NCI-H2196 treated with DMSO at 0.1 percent for 48 hours (cell line): Measurements from ENCODE around the gene TMEM95.
A peak's percentile ranks its signal among the peaks of the same experiment; 100 is the strongest.

Source experiments
- DNase-seq: peaks from one replicate; lab custom pipeline; 2025; ENCODE audit not compliant: unreplicated experiment; lab: John Stamatoyannopoulos, UW

TMEM95 gene, protein sequence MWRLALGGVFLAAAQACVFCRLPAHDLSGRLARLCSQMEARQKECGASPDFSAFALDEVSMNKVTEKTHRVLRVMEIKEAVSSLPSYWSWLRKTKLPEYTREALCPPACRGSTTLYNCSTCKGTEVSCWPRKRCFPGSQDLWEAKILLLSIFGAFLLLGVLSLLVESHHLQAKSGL

DNA sequence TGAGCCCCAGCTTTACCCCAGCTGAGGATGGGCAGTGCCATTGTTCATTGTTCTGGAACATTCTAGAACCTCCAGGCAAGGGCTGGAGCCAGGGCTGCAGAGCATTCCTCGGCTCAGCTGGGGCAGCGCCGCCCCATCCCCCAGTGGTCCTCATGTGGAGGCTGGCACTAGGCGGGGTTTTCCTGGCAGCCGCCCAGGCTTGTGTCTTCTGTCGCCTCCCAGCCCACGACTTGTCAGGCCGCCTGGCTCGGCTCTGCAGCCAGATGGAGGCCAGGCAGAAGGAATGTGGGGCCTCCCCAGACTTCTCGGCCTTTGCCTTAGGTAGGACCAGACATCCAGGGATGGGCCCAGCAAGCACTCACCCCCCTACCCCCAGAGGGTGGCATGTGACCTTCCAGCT is at the start of gene TMEM95:
Gene TMEM95, plus strand, starts transcription at position 104 of the 400 bp plus-strand sequence. Its CDS starts 49 bp downstream, at position 153.
- no peak for DNase-seq

DNA sequence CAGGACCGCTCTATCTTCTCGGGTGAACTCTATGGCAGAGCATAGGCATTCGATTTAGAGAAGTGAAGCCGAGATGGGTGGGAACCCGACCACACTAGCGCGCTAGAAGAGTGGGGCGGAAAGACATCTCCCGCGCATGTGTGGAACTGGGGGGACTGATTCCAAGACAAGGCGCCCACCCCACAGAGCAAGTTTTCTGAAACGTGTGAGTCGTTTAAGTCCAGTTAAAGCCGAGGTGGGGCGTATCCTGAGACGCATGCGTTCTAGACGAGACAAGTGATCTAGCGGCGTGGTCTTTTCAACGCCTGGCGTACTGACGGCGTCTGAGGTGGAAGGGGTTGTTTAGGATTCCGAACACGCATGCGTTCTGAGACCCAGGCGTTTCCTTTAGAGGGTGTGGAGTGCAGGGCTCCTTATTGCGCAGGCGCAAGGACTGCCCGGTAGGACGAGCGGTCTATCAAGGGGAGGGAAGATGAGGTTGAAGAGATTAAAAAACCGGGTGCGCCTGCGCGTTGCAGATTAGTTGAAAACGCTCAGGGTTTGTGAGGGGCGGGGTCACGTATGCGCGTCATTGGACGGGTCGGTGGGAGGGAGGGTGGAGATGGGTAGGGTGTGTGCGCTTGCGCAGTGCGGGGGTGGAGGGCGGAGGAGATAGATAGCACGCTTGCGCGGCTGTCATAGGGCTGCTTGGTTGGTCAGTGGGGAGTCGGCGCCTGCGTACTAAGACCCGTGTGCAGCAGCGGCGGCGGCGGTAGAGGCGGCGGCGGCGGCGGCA is 47.9 kb upstream of the TMEM95 start, which contains the start of gene EIF5A:
Gene EIF5A, plus strand, starts transcription at position 718 of the 775 bp plus-strand sequence. CDS start 2,008 bp downstream, outside the sequence.
- DNase-seq, result peak; percentile 97

DNA sequence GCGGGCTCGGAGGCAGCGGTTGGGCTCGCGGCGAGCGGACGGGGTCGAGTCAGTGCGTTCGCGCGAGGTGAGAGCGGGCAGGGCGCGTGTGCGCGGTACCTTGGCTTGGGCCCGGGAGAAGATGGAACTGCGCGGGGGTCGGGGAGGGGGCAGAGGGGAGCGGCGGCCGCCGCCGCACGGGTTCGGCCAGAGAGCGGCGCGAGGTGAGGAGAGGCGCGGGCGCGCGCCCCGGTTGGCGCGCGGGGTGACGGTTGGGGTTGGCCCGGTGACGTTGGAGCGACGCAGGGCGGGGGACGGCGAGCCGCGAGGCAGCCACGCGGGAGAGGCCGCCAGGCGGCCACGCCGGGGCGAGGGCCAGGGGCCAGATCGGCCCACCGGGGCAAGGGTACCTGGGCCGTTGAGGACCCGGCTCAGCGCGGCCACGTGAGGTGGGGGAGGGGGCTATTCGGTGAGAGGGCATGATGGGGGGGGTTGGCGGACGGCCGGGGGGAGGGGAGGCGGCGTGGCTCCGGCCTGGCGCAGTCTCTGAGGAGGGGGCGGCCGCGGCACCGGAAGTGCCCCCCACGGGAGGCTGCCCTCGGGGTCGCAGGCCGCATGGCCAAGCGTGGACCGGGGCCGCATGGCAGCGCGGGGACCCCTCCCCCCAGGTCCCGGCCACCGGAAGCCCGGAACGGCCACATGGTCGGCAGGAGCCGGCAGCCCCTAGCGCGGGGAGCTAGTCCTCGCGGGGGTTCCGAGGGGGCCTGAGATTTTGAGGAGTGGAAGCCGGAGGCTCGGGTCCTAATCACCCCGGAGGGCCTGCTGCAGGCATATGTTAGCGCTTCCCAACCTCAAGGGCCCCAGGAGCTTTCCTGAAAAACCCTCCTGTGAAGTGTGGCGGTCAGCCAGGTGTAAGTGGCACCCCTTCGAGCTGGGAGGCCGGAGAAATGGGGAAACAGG is 47.0 kb upstream of the TMEM95 start:
- DNase-seq, result no peak

DNA sequence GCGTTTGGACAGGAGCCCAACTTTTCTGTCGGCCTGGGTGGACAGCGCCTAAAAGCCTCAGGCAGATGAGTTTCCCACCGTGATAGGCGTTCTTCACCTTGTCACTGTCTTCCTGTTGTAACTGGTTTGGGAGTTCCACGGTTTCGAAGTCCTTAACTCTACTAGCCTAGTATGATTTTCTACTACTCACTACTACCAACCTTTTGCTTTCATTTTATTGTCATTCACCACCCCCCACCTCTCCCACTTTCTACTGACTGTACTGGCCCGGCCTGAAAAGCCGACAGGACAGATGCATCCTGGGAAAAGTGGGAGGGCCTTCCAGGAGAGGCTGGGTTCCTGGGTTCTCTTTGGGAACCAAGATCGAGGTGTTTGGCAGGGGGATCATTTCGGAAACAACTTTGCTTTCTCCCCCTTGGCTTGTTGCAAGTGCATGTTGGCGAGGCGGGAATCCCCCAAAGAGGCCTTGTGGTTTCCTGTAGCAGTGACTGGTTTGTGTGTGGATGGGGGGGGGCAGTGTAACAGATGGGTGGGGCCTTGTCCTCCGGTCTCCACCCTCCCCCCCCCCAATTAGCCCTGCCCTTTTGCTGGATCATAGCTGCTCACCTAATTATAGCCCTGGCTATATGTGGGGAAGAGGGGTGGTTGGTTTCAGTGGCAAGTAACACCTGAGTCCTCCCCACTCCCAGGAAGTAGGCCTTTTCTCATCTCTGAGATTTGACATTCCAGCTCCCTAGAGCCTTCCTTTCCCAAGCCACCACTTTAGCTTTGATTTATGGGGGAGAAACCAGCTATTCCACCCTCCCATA is 46.1 kb upstream of the TMEM95 start:
- peak; percentile 42 for DNase-seq

DNA sequence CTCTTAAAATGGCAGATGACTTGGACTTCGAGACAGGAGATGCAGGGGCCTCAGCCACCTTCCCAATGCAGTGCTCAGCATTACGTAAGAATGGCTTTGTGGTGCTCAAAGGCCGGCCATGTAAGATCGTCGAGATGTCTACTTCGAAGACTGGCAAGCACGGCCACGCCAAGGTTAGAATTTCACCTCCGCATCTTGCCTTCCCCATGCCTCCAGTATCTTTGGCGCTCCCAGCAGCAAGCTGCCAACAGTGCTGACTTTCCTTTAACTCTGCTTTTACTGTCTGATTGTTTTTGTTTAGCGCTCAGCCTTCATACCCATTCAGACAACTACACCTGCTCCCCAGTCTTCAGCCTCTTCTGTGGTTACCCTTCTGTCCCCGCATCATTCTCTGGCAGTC is 45.3 kb upstream of the TMEM95 start:
- DNase-seq, result no peak

DNA sequence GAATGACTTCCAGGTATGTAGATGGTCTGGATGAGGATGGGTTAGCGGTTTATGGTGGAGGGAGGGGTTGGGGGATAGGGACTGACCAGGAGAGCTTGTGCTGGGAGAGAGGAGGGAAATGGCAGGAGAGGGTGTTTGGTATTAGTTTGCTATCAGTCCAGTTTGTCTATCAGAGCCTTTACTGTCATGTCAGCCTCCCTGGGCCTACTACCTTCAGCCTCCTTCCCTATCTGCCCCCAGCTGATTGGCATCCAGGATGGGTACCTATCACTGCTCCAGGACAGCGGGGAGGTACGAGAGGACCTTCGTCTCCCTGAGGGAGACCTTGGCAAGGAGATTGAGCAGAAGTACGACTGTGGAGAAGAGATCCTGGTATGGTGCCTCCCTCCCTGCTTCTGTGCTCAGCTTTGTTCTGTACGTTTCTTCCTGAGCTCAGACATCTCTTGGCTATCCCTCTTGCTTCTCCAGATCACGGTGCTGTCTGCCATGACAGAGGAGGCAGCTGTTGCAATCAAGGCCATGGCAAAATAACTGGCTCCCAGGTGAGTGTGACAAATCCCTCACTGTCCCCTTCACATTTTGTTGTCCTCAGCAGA is 43.7 kb upstream of the TMEM95 start:
- no peak for DNase-seq

DNA sequence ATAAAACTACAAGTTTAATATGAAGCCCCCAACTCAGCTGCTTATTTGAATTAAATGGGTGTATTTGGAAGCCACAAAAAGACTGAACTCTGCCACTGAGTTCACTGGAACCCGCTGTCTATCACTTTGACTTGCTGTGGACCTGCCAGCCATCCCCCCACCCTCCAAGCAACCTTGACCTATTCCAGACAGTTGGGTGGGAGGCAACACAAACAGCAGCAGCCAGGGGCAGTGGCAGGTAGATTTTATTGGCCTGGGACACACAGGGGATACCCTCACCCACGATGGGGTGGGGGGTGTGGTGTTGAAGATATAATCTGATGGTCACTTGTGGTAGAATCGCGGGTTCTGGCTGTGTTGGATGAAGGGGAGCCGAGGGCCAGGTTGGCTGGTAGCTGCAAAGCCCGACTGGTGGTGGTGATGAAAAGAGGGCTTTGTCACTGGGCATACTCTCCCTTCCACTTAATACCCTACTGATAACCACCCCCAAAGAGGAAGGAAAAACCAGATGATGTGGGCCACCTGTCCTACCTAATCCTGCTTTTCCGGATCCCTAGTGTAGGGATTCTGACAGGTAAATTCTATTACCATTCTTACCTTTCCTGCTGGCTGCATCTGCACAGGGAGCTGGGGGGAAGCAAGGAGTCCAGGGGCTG is 42.4 kb upstream of the TMEM95 start:
- no peak for DNase-seq

DNA sequence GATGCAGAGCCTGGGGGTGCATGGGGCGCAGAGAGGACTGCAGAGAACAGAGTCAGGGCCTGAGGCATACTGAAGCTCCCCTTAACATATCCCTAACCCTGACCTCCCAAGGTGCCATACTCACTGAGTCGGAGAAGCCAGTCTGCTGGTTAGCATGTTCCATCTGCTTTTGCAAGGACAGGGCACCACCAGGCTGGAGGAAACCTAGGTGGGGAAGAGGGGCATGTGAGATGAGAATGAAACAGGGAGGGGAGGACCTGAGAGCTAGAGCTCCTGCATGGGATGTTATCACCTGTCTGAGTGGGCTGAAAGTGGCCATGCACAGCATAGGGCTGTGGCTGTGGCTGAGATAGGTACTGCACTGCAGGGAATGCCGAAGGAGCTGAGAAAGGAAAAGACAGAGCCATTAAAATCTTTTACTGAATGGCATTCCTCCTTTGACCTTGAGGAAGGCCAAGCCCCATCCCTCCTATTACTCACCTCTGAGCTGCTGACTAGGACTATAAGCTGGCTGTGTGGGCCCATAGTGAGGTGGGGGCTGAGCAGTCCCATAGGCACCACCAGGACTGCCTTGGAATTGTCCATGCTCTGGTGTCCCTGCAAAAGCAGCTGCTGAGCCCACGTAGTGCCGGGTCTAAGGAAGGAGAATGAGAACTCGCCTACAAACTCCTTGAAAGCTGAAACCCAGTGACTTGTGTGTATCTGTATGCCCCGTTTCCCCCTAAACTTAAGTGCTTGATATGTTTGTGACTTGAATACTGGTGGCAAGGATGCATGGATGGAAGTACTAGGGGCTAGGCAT is 41.7 kb upstream of the TMEM95 start:
- DNase-seq, result no peak

- no peak for DNase-seq
Observed at GRCh38 chr17:7313890-7314718, 40.9 kb upstream of the TMEM95 start.

DNA sequence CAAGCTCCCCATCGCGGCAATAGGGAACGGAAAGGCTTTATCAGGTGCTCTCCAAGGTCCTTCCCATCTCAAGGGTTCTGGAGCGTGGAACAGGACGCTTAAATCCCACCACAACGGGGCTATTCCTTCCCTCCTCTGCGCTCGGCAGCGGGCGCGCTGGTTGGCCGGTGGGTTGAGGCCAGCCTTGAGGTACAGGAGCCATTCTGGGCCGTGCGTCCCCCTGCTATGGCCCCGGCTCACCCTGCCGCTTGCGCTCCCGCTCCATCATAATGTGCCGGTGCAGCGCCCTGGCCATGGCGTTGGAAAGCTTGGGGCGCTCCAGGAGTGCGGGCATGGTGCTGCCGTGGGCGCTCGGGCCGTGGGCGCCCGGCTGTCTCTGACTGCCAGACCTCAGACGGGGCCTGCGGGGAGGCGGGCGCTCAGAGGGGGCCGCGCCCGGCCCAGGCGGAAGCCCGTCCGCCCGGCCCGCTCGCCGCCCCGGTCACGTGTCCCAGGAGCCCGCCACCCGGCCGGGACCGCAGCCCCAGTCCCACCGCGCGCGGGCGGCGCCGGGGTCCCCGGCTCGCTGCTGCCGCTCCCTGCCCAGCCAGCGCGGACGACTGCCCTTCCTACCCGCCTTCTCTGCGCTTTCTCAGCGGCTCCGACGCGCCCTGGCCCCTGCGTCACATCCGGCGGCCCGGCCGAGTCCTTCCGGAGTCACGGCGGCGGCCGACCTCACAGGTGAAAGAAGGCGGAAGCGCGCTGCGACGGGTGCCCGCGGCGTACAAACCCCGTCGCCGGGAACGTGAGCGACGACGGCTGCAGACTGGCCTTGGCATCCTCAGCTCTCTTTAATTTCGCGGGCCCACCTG is 40.0 kb upstream of the TMEM95 start, which contains the start of gene GPS2:
Gene GPS2, minus strand, starts transcription at position 642 of the 851 bp plus-strand sequence. Its CDS starts 308 bp downstream, at position 334.
- peak; percentile 17 for DNase-seq

- no peak for DNase-seq
Observed at GRCh38 chr17:7315570-7316235, 39.3 kb upstream of the TMEM95 start.

GRCh38 chr17:7317161-7317803 is 37.7 kb upstream of the TMEM95 start:
- DNase-seq, result no peak

DNA sequence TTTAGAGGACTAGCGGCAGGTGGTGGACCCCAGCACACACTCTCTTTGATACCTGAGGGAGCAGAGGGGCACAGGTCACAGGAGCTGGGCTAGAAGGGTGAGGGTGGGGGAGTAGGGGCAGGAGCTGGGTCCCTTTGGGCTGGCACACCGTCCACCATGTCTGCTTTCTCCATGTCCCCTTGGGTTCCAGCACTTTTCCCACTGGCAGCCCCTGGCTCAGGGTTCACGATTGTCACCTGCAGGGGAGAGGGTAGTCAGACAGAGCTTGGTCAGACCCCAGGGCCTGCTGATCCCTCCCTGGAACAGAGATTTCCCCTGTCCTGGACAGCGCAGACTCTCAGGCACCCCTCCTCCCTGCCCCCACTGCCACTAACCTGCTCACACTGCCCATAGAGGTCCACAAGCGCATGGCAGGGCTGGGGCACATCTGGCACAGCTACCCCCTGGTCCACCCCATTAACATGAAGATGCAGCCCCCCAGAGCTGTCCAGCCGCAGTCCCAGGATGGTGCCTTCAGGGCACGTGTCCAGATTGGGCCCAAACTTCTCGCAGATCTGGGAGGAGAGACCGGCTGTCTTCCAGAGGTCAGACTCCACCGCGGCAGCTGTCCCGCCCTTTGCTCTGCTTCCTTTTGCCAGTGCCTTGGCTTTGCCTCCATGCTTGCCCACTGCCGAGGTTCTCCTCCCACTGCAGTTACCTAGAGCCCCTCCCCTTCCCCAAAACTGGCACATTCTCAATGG is 36.7 kb upstream of the TMEM95 start:
- no peak for DNase-seq

DNA sequence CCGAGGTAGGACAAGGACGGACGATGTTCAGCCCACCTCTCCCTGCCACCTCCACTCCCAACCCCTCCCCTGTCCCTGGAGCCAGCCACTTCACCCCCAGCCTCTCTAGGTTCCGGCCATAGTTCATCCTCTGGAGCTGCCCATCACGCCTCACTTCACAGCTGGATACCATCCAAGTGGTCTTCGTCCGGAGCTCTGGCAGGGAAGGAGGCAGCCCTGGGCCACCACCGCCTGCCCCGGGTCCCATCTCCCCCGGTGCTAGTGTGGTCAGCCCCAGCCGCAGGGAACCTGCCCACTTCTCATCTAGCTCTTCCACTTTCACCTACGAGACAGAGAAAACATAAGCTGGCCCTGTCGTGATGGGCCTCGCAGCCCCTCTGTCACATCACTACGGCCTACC is 33.5 kb upstream of the TMEM95 start:
- DNase-seq, result no peak

DNA sequence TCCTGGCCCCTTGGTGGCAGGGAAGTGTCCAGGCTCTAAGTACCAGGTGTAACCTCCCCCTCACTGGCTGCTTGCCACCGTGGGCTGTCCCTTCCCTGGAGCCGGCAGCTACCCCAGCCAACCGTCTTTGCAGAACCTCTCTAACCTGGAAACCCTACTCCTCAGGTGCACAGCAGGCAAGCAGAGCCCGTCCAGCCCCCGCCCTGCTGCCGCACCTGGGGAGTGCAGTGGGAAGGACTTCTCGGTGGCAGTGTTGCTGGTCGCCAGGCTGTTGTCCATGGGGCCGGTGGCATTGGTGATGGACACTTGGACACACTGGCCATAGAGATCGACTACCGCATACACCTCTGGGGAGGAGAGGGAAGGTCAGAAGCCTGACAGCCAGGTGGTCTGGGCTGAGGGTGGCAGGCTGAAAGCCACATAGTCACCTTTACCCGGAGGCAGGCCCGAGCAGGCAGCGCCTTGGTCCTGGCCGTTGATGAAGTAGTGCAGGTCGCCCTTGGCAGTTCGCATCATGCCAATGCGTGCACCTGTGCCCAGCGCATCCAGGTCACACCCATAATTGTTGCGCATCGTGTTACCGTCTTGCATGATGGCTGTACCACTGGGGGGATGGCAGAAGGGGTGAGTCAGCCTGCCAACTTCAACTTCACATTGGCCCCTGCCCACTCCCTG is 32.3 kb upstream of the TMEM95 start:
- DNase-seq, result peak; percentile 31
